OCI-LY7 (cell line): ENCODE measurements around the gene CSE1L. TPM values are rescaled to one million over a fixed set of nuclear protein-coding genes. Genes with fewer than 3 reads are reported as not detected.
"Not testable (repeated sequence)": the region's sequence is repeated elsewhere in the genome, so short reads cannot be mapped to it uniquely, and the experiment has no call there.

Experiments used
- BruUV-seq: library from RNA; stranded (reverse); fragments of 400-500 nt; replicated peaks from 2 replicates; lab custom pipeline; 2021; lab: Mats Ljungman, UMichigan
- CTCF ChIA-PET: fragments of 300-600 bp; sonication (Branson Sonifier 250); formaldehyde crosslinking; loops from one replicate; lab custom pipeline; 2022; ENCODE audit warnings: antibody characterized with exemption; ENCODE audit not compliant: unreplicated experiment; lab: Charles Lee
- POLR2A ChIA-PET: fragments of 300-600 bp; sonication (Branson Sonifier 250); formaldehyde crosslinking; loops from one replicate; lab custom pipeline; 2022; ENCODE audit warnings: antibody characterized with exemption; lab: Charles Lee
- DNase-seq: peaks from one replicate; pipeline ENCODE4 v3.0.0-alpha.2; 2015; ENCODE audit warnings: low spot score
- H2AFZ ChIP-seq: fragments of 200-600 bp; sonication (generic), shearing (Covaris generic); 2 replicates; pipeline ENCODE4 v1.6.1; 2014; ENCODE audit warnings: mild to moderate bottlenecking, antibody characterized with exemption, low read length, moderate library complexity
- H3K27ac ChIP-seq: fragments of 200-600 bp; sonication (generic); 2 replicates; pipeline ENCODE4 v1.5.1; 2014; ENCODE audit warnings: mixed run types, low read depth, mild to moderate bottlenecking, moderate library complexity, low read length, inconsistent platforms; ENCODE audit not compliant: poor library complexity, severe bottlenecking
- H3K36me3 ChIP-seq: fragments of 200-600 bp; sonication (generic); 2 replicates; pipeline ENCODE4 v1.6.1; 2014; ENCODE audit warnings: mild to moderate bottlenecking, antibody characterized with exemption, low read length, moderate library complexity, mixed read lengths; ENCODE audit not compliant: insufficient read depth
- H3K4me1 ChIP-seq: fragments of 200-600 bp; sonication (generic); 2 replicates; pipeline ENCODE4 v1.5.1; 2014; ENCODE audit warnings: mild to moderate bottlenecking, low read length; ENCODE audit not compliant: insufficient read depth, poor library complexity, severe bottlenecking
- H3K4me2 ChIP-seq: fragments of 200-600 bp; sonication (generic); 2 replicates; pipeline ENCODE4 v1.6.1; 2014; ENCODE audit warnings: mild to moderate bottlenecking, low read length
- H3K4me3 ChIP-seq: fragments of 200-600 bp; sonication (generic); 2 replicates; pipeline ENCODE4 v1.5.1; 2014; ENCODE audit warnings: mild to moderate bottlenecking, low read depth, low read length; ENCODE audit not compliant: poor library complexity, severe bottlenecking
- H3K79me2 ChIP-seq: fragments of 200-600 bp; sonication (generic); 2 replicates; pipeline ENCODE4 v1.6.1; 2016; ENCODE audit warnings: low read depth, mild to moderate bottlenecking, low read length, moderate library complexity, mixed read lengths; ENCODE audit not compliant: insufficient read depth
- H3K9me2 ChIP-seq: fragments of 200-600 bp; sonication (generic); 2 replicates; pipeline ENCODE4 v1.6.1; 2016; ENCODE audit warnings: mild to moderate bottlenecking, low read length, mixed read lengths; ENCODE audit not compliant: insufficient read depth
- H3K9me3 ChIP-seq: fragments of 200-600 bp; sonication (generic); 2 replicates; pipeline ENCODE4 v1.6.1; 2014; ENCODE audit warnings: mild to moderate bottlenecking, mixed run types, low read length, mixed read lengths
- H4K20me1 ChIP-seq: fragments of 200-600 bp; sonication (generic); 2 replicates; pipeline ENCODE4 v1.6.1; 2014; ENCODE audit warnings: mild to moderate bottlenecking, antibody characterized with exemption, low read length, moderate library complexity, mixed read lengths; ENCODE audit not compliant: insufficient read depth
- EZH2phosphoT487 ChIP-seq: fragments of 200-600 bp; sonication (generic); IDR thresholded peaks from 2 replicates; pipeline ENCODE4 v1.6.1; 2018; ENCODE audit warnings: low read depth, borderline replicate concordance, mild to moderate bottlenecking, mixed run types, antibody characterized with exemption, low read length, moderate library complexity, mixed read lengths
- intact Hi-C: fragments of 100-400 bp; cut with micrococcal nuclease; formaldehyde crosslinking; loops from one replicate; pipeline ENCODE4 v1.10.0; 2022; ENCODE audit not compliant: unreplicated experiment
- total RNA-seq, 2 experiments: library from RNA; depleted of rRNA in 1 of 2; stranded (reverse); fragments of >200 nt in 1 of 2; shearing (Covaris generic) in 1 of 2; gene quantifications; 2 replicates each; pipeline ENCODE4 v1.2.3, GENCODE V29; 2014 to 2022
- TF ChIP-seq, protein P1 (sequence below): fragments of 200-600 bp; sonication (generic); conservative IDR thresholded peaks from 2 replicates; pipeline ENCODE4 v1.5.1; 2014; ENCODE audit warnings: mild to moderate bottlenecking, antibody characterized with exemption, low read length, moderate library complexity, mixed read lengths

The CSE1L gene
- total RNA-seq, 2 experiments from 2014 or later = 104 to 145 TPM

DNA sequence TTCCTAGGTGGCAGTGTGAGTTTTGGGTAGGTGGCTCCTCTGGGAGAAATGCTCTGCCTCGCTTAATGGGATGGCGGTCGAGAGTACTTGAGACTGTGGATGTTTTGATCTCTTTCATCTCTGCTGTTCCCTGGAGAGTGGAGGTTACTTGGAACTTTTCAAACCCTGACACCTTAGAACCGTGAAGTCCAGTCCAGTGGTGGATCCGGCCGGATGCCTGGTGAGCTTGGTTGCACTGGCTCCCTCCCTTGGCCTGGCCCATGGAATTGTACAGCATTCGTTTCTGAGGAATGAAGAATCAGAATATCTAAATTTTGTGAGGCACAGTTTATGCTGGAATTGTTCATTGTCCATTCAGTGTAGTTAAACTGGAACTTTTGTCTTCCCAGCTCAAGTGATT lies 51.0 kb downstream of the CSE1L start:
- no TSS peak for BruUV-seq
- H4K20me1 ChIP-seq = no peaks in the 10 kb centered on the region
- no peak overlapping the region for H2AFZ ChIP-seq
- DNase-seq = no peak
- H3K4me3 ChIP-seq = no peak overlapping the region
- H3K79me2 ChIP-seq = peaks cover 9% of the 10 kb centered on the region; the same call in 1 of the 2 replicates
- H3K27ac ChIP-seq = no peak overlapping the region
- ChIA-PET POLR2A (interaction anchor here (0.7 to 1.1 kb wide), 2 partner anchors 10 to 19 kb away, joined by 3 to 4 read pairs; no protein-coding TSS in a partner anchor), CTCF (no interaction called here)
- intact Hi-C loops = no loop called here
- H3K9me3 ChIP-seq = no peaks in the 10 kb centered on the region
- H3K4me1 ChIP-seq = no peaks in the 10 kb centered on the region
- H3K4me2 ChIP-seq = no peak overlapping the region
- no peaks in the 10 kb centered on the region for H3K9me2 ChIP-seq
- H3K36me3 ChIP-seq = peaks cover 97% of the 10 kb centered on the region
- no peak for TF ChIP-seq EZH2phosphoT487
- TF ChIP-seq, protein P1, sequence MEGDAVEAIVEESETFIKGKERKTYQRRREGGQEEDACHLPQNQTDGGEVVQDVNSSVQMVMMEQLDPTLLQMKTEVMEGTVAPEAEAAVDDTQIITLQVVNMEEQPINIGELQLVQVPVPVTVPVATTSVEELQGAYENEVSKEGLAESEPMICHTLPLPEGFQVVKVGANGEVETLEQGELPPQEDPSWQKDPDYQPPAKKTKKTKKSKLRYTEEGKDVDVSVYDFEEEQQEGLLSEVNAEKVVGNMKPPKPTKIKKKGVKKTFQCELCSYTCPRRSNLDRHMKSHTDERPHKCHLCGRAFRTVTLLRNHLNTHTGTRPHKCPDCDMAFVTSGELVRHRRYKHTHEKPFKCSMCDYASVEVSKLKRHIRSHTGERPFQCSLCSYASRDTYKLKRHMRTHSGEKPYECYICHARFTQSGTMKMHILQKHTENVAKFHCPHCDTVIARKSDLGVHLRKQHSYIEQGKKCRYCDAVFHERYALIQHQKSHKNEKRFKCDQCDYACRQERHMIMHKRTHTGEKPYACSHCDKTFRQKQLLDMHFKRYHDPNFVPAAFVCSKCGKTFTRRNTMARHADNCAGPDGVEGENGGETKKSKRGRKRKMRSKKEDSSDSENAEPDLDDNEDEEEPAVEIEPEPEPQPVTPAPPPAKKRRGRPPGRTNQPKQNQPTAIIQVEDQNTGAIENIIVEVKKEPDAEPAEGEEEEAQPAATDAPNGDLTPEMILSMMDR = no peak

DNA sequence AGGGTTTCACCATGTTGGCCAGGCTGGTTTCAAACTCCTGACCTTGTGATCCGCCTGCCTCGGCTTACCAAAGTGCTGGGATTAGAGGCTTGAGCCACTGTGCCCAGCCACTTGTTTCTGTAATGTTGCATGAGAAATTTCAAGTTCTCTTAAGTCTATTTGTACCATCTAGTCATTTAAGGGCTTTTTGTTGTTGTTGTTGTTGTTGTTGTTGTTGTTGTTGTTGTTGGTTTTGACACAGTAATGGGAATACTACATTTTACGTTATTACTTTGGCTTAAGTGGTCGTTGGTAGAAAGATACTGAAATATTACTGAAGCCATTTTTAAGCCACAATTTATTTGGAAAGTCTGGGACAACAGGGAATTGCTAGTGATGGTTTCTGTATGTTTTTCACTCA lies 52.0 kb downstream of the CSE1L start:
- POLR2A ChIA-PET = interaction anchor here (0.6 to 1.1 kb wide), 2 partner anchors 9 to 70 kb away, joined by 3 to 5 read pairs; no protein-coding TSS in a partner anchor
- Histone ChIP-seq H3K4me1 (no peaks in the 10 kb centered on the region), H2AFZ (no peak overlapping the region), H3K4me3 (no peak overlapping the region), H3K9me3 (no peaks in the 10 kb centered on the region), H3K4me2 (no peak overlapping the region), H3K79me2 (peaks cover 9% of the 10 kb centered on the region; the same call in 1 of the 2 replicates), H3K36me3 (peaks cover 97% of the 10 kb centered on the region), H3K9me2 (no peaks in the 10 kb centered on the region), H3K27ac (no peak overlapping the region), H4K20me1 (no peaks in the 10 kb centered on the region)
- no peak for DNase-seq
- BruUV-seq = no TSS peak
- intact Hi-C loops = no loop called here
- CTCF ChIA-PET = interaction anchor here (0.6 kb wide), 1 partner anchor 1175 kb away, joined by 3 read pairs; no protein-coding TSS in a partner anchor
- no peak for TF ChIP-seq EZH2phosphoT487
- TF ChIP-seq, protein P1 = no peak

DNA sequence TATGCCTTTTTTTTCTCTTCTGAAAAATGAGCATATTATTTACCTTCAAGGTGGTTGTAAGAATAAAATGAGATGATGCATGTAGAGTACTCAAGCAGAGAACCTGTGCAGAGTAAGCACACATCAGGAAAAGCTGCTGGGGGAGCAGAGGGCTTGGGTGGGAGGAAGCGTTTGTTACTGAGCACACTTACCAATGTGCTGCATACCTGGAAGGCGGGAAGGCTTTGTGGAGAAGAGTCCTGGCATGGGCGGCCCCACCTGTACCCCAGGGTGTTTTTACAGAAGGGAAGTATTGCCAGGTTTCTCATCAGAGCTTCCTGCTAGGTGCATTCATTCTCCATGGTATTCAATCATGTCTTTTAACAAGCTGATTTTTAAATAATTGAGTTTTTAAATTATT lies 52.9 kb downstream of the CSE1L start:
- DNase-seq = no peak
- POLR2A ChIA-PET = no interaction called here
- CTCF ChIA-PET = no interaction called here

DNA sequence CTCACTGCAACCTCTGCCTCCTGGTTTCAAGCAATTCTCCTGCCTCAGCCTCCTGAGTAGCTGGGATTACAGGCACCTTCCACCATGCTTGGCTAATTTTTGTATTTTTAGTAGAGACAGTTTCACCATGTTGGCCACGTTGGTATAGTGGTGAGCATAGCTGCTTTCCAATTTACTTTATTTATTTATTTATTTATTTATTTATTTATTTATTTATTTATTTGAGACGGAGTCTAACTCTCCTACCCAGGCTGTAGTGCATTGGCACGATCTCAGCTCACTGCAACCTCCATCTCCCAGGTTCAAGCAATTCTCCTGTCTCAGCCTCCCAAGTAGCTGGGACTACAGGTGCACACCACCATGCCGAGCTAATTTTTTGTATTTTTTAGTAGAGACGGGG lies 54.2 kb downstream of the CSE1L start:
- H3K36me3 ChIP-seq = peaks cover 97% of the 10 kb centered on the region

More for the DNA sequence above, 52.9 kb downstream of the CSE1L start:
- no TSS peak for BruUV-seq
- H3K9me2 ChIP-seq = no peaks in the 10 kb centered on the region
- no peak overlapping the region for H3K27ac ChIP-seq
- no peaks in the 10 kb centered on the region for H3K4me1 ChIP-seq
- no peaks in the 10 kb centered on the region for H3K9me3 ChIP-seq
- no peak overlapping the region for H3K4me2 ChIP-seq
- no peak overlapping the region for H3K4me3 ChIP-seq
- H2AFZ ChIP-seq = no peak overlapping the region
- H3K36me3 ChIP-seq = peaks cover 97% of the 10 kb centered on the region
- TF ChIP-seq EZH2phosphoT487 = no peak
- TF ChIP-seq, protein P1 = no peak
- H3K79me2 ChIP-seq = peaks cover 9% of the 10 kb centered on the region; the same call in 1 of the 2 replicates
- intact Hi-C loops = no loop called here
- H4K20me1 ChIP-seq = no peaks in the 10 kb centered on the region

More for the DNA sequence above, 54.2 kb downstream of the CSE1L start:
- BruUV-seq, H3K27ac ChIP-seq, H3K79me2 ChIP-seq, H3K4me2 ChIP-seq, CTCF ChIA-PET, H3K9me2 ChIP-seq, DNase-seq, H4K20me1 ChIP-seq, intact Hi-C loops, H3K4me3 ChIP-seq, POLR2A ChIA-PET, H3K9me3 ChIP-seq, H3K4me1 ChIP-seq, H2AFZ ChIP-seq: not testable (repeated sequence)
